Measurements from ENCODE around the gene TP73.

Gene TP73

DNA sequence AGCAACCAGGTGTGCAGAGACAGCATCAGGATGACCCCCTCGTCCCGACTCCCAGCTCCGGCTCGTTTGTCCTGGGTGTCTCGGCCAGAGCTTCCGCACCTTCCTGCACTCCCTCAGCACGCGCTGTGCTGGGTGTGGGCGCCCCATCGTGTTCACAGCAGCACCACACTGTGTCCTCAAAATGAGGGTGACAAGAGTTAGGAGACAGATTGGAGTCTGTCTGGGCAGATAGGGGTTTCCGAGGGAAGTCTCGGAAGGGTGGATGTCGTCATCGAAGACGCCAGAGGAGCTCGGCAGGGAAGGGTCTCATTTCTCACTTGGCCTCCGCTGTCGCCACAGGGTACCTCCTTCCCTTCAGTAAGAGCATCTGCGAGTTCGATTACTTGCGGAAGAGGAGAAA lies 104.1 kb downstream of the TP73 start:
- in situ Hi-C loops (cut with MboI; ENCODE audit: low sequenced_read_pairs) = no loop called here

DNA sequence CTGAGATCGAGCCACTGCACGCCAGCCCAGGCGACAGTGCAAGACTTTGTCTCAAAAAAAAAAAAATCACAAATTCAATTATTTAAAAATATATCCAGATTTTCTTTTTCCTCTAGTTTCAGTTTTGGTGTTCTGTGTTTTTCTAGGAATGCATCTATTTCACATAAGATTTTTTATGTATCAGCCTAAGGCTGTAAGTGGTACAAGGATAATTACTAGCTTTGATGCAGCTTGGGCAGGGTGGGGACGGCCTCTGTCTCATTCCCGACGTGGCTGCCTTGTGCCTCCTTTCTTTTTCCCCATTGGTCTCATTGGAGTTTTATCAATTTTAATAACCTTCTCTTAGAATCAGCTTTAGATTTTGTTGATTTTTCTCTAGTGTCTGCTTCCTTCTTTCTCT lies 106.8 kb downstream of the TP73 start:
- in situ Hi-C loops (cut with MboI; ENCODE audit: low sequenced_read_pairs) = no loop called here

DNA sequence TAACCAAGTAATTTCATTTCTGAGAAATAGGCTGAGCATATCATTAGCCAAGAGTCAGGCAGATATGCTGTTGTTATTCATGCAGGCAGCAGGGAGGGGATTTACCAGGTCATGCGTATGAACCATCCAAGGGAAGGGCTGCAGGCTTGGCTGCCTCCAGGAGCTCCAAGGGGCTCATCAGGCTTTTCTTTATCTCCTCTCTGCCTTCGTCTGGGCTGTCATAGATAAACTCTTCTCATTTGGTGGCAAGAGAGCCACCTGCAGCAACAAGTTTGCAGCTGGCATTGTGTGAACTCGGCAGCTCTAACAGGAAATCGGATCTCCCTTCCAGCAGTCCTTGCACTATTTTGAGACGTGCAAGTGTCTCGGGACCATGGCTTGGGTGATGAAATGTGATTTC lies 107.5 kb downstream of the TP73 start:
- in situ Hi-C loops (cut with MboI; ENCODE audit: low sequenced_read_pairs) = no loop called here

DNA sequence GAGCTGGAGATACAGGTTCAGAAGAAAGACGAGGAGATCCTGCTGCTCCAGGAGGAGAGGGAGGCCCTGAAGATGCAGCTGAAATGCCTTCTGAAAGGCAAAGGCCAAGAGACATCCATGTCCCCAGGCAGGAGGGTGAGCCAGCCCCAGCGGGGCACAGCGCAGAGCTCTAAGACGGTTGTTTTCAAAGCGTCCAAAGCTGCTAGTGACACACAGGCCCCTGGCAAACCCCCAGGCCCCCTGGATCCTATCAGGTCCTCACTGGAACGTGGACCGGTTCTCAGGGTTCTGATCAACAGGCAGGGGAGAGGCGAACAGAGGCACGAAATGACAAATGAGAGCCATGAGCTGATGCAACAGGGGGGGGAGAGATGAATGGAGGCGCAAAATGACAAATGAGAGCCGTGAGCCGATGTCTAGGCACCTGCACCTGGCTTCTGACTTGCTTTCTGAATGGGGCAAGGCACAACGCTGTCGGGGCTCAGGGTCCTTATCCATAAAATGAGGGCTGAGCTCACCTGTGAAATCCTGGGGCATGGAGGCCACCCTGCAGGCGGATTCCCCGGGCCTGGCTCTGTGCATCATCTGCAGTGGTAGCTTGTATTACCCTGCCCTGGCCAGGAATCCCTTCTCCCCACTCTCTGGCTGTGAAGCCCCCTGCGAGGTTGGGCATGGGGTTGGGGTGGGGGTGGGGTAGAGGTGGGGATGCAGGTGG lies 109.1 kb downstream of the TP73 start:
- in situ Hi-C loops (cut with MboI; ENCODE audit: low sequenced_read_pairs) = no loop called here

- in situ Hi-C loops (cut with MboI; ENCODE audit: low sequenced_read_pairs) = no loop called here
These were observed 110.0 kb downstream of the TP73 start for GRCh38 chr1:3762151-3762872.

- in situ Hi-C loops (cut with MboI; ENCODE audit: low sequenced_read_pairs) = no loop called here
These were observed 110.5 kb downstream of the TP73 start for GRCh38 chr1:3762873-3763228.

- in situ Hi-C loops (cut with MboI; ENCODE audit: low sequenced_read_pairs) = no loop called here
These were observed 111.2 kb downstream of the TP73 start for GRCh38 chr1:3763351-3764125.

- in situ Hi-C loops (cut with MboI; ENCODE audit: low sequenced_read_pairs) = no loop called here
These were observed 115.1 kb downstream of the TP73 start for GRCh38 chr1:3767328-3767925.

GRCh38 chr1:3768811-3769390 lies 116.6 kb downstream of the TP73 start:
- in situ Hi-C loops (cut with MboI; ENCODE audit: low sequenced_read_pairs) = no loop called here

GRCh38 chr1:3770047-3770765 lies 117.9 kb downstream of the TP73 start:
- in situ Hi-C loops (cut with MboI; ENCODE audit: low sequenced_read_pairs) = no loop called here

DNA sequence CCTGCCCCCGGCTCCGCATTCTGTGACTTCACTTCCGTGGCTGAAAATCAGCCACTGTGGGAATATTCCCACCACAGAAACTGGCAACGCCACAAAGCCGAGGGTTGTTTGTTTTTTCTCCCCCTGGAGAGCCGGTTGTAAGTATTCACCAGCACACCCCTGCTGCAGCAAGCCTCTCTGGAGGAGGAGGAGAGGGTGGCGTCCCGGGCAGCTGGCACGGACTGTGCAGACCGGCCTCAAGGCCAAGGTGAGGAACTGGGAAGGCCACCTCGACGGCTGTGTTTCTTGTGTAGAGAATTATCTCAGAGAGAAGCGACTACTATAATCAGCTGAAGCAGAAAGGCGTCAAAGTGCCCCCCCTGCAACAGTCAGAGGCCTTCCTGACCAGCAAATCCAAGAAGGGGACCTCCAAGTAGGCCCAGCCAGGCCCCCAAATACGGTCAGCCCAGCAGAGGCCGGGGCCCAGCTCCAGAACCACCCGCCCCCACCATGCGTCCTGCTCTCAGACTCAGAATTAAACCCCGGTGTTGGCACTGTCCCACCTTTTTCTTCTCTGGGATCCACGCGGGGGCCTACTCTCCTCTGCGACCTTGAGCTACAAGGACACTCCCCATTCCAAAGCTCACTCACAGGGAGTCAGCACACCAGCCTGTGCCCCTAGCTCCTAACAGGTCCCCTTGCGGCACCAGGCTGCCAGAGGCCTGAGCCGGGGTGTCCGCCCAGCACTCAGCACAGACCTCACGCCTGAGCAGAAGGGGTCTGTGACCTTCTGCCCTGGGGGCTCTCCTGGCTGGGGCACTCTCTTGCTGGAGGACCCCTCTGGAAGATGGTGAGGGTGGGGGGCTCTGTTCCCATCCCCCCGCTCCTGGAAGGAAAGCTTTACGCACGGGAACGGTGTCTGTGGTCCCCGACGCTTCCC lies 119.1 kb downstream of the TP73 start:
- in situ Hi-C loops (cut with MboI; ENCODE audit: low sequenced_read_pairs) = no loop called here

DNA sequence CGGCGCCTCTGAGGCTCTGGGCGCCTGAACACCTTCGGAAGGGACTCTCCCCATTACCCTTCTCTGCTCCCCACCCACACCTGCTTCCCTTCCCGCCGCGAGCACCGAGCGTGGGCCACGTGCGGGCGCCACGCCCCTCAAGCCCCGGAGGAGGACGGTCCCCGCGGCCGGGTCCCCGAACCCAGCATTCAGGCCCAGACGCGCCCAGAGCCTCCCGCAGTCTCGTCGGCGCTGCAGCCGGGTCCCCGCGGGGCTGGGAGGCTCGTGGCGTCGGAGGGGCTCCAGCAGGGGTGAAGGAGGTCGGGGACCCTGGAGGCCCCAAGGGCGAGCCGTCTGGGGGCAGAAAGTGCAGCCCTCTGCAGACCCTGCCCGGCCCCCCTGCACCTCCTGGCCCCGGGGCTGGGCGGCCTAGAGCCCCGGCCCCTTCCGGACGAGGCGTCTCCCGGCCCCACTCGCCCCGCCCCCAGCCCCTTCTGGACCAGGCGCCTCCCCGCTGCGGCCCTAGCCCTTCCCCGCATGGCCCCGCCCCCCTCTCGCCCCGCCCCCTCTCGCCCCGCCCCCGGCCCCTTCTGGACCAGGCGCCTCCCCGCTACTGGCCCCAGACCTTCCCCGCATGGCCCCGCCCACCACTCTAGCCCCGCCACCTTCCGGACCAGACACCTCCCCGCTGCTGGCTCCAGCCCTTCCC lies 119.9 kb downstream of the TP73 start:
- in situ Hi-C loops (cut with MboI; ENCODE audit: low sequenced_read_pairs) = no loop called here

- in situ Hi-C loops (cut with MboI; ENCODE audit: low sequenced_read_pairs) = no loop called here
These were observed 120.6 kb downstream of the TP73 start, which contains the start of gene SMIM1 for GRCh38 chr1:3772715-3773571. SMIM1 (plus strand) TSS chr1:3772749; CDS start chr1:3775374, 2,625 bp downstream.

GRCh38 chr1:3773572-3774275 lies 121.4 kb downstream of the TP73 start:
- in situ Hi-C loops (cut with MboI; ENCODE audit: low sequenced_read_pairs) = no loop called here

DNA sequence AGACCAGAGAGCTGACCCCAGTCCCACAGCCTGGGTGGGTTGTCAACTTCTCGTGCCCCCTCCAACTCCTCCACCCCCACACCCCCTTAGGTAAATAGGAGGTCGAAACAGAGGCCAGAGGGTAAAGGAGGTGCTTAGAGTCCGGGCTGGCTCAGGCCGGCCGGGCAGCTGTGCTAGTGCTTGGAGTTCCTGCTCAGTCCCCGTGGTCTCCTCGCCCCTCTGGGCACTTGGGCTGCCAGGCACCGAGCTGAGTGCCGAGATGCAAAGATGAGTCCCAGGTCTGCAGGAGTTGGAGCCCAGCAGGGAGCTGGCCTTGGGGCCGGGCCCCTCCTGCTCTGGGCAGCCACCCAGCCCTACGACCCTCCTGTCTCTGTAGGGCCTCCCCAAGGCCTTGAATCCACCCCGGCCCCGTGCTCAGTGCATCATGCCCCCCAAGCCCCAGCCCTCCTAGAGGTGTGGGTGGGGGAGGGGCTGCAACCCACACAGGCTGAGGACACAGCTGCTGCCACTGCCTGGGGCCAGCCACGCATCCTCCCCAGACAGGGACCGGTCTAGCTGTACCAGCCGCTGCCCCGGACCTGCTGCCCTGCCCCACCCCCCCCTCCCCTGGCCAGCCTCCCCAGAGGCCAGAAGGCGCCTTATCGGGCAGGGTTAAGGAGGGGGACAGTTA lies 122.1 kb downstream of the TP73 start:
- in situ Hi-C loops (cut with MboI; ENCODE audit: low sequenced_read_pairs) = no loop called here

DNA sequence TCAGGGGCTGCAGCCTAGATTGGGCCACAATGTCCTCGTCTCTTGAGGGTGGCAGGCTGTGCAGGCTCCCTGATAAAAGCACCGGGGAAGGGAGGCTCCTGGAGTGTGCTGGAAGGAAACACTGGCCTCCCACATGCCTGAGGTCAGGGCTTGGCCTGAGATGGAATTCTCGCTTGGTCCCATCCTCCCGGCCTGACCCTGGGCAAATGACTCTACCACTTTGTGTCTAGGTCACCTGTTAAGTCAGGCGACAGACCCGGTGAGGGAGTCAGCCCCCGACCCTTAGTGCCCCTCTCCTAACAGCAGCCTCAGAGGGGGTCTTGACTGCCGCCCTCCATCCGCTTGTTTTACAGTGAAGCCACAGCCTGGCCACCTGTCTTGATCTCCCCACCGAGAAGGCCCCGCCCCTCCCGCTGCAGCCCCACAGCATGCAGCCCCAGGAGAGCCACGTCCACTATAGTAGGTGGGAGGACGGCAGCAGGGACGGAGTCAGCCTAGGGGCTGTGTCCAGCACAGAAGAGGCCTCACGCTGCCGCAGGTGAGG lies 122.7 kb downstream of the TP73 start:
- in situ Hi-C loops (cut with MboI; ENCODE audit: low sequenced_read_pairs) = no loop called here

Measured in hTERT RPE-1 (cell line).